Measurements from ENCODE around the gene C2orf42. TPM values are rescaled to one million over a fixed set of nuclear protein-coding genes. Genes with fewer than 3 reads are reported as not detected.
"Not testable (repeated sequence)": the region's sequence is repeated elsewhere in the genome, so short reads cannot be mapped to it uniquely, and the experiment has no call there.

Gene C2orf42
- total RNA-seq, 1 donor from 2014 or later, result 25.4 TPM

DNA sequence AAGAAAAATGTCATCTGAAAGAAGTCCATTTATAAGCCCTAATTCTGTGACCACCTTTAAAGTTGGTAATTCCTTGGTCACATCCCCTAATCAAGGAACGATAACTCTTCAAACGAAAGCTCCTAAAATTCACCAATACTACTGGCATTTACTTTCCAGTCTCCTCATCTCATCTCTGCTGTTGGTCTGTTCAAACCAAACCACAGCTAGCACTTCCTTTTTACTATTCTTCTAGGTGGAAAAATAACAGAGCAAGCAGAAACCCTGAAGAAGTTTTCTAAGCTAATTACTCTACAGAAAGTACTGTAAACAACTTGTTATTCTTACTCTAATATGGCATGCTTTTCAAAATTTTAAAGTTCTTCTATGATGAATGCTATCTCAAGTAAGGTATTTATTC, 36.0 kb upstream of the C2orf42 start:
- Mint-ChIP-seq H3K27me3 (ENCODE audit: insufficient read depth, low read depth) (no peaks in the 10 kb centered on the region), H3K4me1 (no peaks in the 10 kb centered on the region), H3K9me3 (no peaks in the 10 kb centered on the region), H3K4me3 (no peak overlapping the region), H3K36me3 (peaks cover 31% of the 10 kb centered on the region), H3K27ac (no peak overlapping the region)
- Histone ChIP-seq H3K4me1 (no peaks in the 10 kb centered on the region), H2AFZ (replicated peaks) (no peak overlapping the region), H3K9ac (no peak overlapping the region), H4K20me1 (ENCODE audit: low read depth) (peaks cover 70% of the 10 kb centered on the region), H3K27ac (peak overlapping the region; percentile 38), H3K36me3 (peaks cover 80% of the 10 kb centered on the region), H3K4me3 (no peak overlapping the region), H3K4me2 (no peak overlapping the region), H3K79me2 (ENCODE audit: low read depth) (peaks cover 90% of the 10 kb centered on the region), H3K9me3 (ENCODE audit: low read depth) (no peaks in the 10 kb centered on the region), H3K27me3 (no peaks in the 10 kb centered on the region), H3F3A (ENCODE audit: low read depth) (peaks cover 73% of the 10 kb centered on the region)
- no peak for DNase-seq (ENCODE audit: low spot score)
- TF ChIP-seq EZH2phosphoT487 (IDR thresholded peaks at IDR 0.05) (no peak), EZH2 (IDR thresholded peaks at IDR 0.05) (no peak)
- TF ChIP-seq, protein P1, sequence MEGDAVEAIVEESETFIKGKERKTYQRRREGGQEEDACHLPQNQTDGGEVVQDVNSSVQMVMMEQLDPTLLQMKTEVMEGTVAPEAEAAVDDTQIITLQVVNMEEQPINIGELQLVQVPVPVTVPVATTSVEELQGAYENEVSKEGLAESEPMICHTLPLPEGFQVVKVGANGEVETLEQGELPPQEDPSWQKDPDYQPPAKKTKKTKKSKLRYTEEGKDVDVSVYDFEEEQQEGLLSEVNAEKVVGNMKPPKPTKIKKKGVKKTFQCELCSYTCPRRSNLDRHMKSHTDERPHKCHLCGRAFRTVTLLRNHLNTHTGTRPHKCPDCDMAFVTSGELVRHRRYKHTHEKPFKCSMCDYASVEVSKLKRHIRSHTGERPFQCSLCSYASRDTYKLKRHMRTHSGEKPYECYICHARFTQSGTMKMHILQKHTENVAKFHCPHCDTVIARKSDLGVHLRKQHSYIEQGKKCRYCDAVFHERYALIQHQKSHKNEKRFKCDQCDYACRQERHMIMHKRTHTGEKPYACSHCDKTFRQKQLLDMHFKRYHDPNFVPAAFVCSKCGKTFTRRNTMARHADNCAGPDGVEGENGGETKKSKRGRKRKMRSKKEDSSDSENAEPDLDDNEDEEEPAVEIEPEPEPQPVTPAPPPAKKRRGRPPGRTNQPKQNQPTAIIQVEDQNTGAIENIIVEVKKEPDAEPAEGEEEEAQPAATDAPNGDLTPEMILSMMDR (IDR thresholded peaks at IDR 0.05), result no peak

DNA sequence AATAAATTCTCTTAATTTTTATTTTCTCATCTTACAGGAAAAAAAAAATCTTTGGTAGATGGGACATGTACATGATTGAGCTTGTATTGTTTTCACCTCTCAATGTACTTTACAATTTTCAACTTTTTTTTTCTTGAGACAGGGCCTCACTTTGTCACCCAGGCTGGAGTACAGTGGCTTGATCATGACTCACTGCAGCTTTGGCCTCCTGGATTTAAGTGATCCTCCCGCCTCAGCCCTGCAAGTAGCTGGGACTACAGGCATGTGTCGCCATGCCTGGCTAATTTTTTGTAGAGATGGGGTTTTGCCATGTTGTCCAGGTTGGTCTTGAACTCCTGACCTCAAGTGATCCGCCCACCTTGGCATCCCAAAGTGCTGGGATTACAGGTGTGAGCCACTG, 32.5 kb upstream of the C2orf42 start:
- H3K9me3 Mint-ChIP-seq; H3K9me3 ChIP-seq (ENCODE audit: low read depth); H3K4me1 ChIP-seq; H3K9ac ChIP-seq; H2AFZ ChIP-seq (replicated peaks); H3K4me3 ChIP-seq; H3K27ac Mint-ChIP-seq; H3K27me3 Mint-ChIP-seq (ENCODE audit: insufficient read depth, low read depth); H3K4me2 ChIP-seq; H3K27ac ChIP-seq; H3K4me3 Mint-ChIP-seq; H3K4me1 Mint-ChIP-seq; DNase-seq (ENCODE audit: low spot score); H3K27me3 ChIP-seq: not testable (repeated sequence)
- H3K36me3 Mint-ChIP-seq, result peaks cover 35% of the 10 kb centered on the region
- Histone ChIP-seq H3K36me3 (peaks cover 71% of the 10 kb centered on the region), H4K20me1 (ENCODE audit: low read depth) (peaks cover 39% of the 10 kb centered on the region), H3F3A (ENCODE audit: low read depth) (peaks cover 76% of the 10 kb centered on the region), H3K79me2 (ENCODE audit: low read depth) (peaks cover 70% of the 10 kb centered on the region)

DNA sequence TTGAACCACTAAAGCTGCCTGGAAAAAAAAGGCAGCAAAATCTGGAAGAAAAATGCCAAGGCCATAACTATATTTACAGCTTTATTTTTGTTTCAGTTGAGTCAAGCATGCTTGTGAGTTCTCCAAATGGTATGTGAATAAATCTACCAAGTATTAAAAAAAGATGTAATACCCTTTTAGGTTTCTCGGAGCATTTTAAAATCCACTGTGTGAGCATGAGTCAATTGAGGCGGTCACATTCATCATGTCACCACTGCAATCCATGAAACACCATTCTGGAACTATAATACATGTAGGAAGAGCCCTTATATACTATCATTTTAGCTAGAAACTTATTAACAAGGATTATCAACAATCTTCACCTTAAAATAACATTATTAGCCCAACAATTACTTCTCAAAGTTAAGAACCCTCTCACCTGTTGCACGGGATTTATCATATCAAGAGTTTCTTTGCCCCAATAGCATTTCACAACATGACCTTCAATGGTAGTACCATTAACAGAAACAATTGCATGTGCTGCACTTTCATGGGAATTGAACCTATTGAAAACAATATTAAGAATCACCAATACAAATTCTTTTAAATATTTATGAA, 24.2 kb upstream of the C2orf42 start:
- no peak overlapping the region for H3K27ac ChIP-seq
- peaks cover 15% of the 10 kb centered on the region for H3K79me2 ChIP-seq (ENCODE audit: low read depth)
- no peak overlapping the region for H3K4me3 ChIP-seq
- H3K27me3 Mint-ChIP-seq (ENCODE audit: insufficient read depth, low read depth), result no peaks in the 10 kb centered on the region
- no peaks in the 10 kb centered on the region for H3K27me3 ChIP-seq
- no peaks in the 10 kb centered on the region for H3K4me1 ChIP-seq
- H3K9me3 Mint-ChIP-seq, result no peaks in the 10 kb centered on the region
- TF ChIP-seq, protein P1 (IDR thresholded peaks at IDR 0.05), result no peak
- TF ChIP-seq EZH2 (IDR thresholded peaks at IDR 0.05) (no peak), EZH2phosphoT487 (IDR thresholded peaks at IDR 0.05) (no peak)
- no peak overlapping the region for H2AFZ ChIP-seq (replicated peaks)
- no peak for DNase-seq (ENCODE audit: low spot score)
- no peaks in the 10 kb centered on the region for H4K20me1 ChIP-seq (ENCODE audit: low read depth)
- peaks cover 31% of the 10 kb centered on the region for H3K36me3 Mint-ChIP-seq
- no peak overlapping the region for H3K9ac ChIP-seq
- no peak overlapping the region for H3K27ac Mint-ChIP-seq
- no peak overlapping the region for H3K4me3 Mint-ChIP-seq
- no peaks in the 10 kb centered on the region for H3K4me1 Mint-ChIP-seq
- no peaks in the 10 kb centered on the region for H3K9me3 ChIP-seq (ENCODE audit: low read depth)
- H3K4me2 ChIP-seq, result no peak overlapping the region
- H3K36me3 ChIP-seq, result peaks cover 33% of the 10 kb centered on the region
- H3F3A ChIP-seq (ENCODE audit: low read depth), result peaks cover 72% of the 10 kb centered on the region

DNA sequence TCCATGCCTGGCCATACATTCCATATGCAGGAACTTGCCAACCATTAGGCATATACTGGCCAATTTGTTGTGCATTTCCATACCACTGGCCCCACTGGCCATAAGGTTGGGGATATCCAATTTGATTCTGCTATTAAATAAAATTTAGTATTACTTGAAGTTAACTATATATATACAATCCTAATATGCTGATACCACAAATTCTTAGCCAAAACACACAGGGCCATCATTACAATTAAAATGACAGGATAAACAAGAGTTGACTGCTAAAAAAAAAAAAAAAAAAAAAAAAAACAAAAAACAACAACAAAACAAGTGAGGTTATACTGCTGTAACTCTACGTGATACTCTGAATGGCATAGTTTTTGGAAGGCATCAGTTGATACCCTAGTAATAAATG, 23.5 kb upstream of the C2orf42 start:
- H3K36me3 Mint-ChIP-seq, result peaks cover 28% of the 10 kb centered on the region

More for the DNA sequence above, 23.5 kb upstream of the C2orf42 start:
- Histone ChIP-seq H3K27ac (no peak overlapping the region), H3K4me1 (no peaks in the 10 kb centered on the region), H2AFZ (replicated peaks) (no peak overlapping the region), H3K9ac (no peak overlapping the region), H4K20me1 (ENCODE audit: low read depth) (no peaks in the 10 kb centered on the region), H3F3A (ENCODE audit: low read depth) (peaks cover 74% of the 10 kb centered on the region), H3K79me2 (ENCODE audit: low read depth) (peaks cover 15% of the 10 kb centered on the region), H3K9me3 (ENCODE audit: low read depth) (no peaks in the 10 kb centered on the region), H3K27me3 (no peaks in the 10 kb centered on the region), H3K36me3 (peaks cover 31% of the 10 kb centered on the region), H3K4me2 (no peak overlapping the region), H3K4me3 (no peak overlapping the region)
- TF ChIP-seq, protein P1 (IDR thresholded peaks at IDR 0.05), result no peak
- TF ChIP-seq EZH2 (IDR thresholded peaks at IDR 0.05), result no peak
- TF ChIP-seq EZH2phosphoT487 (IDR thresholded peaks at IDR 0.05), result no peak
- no peak for DNase-seq (ENCODE audit: low spot score)
- no peak overlapping the region for H3K27ac Mint-ChIP-seq
- no peak overlapping the region for H3K4me3 Mint-ChIP-seq
- H3K4me1 Mint-ChIP-seq, result no peaks in the 10 kb centered on the region
- no peaks in the 10 kb centered on the region for H3K27me3 Mint-ChIP-seq (ENCODE audit: insufficient read depth, low read depth)
- H3K9me3 Mint-ChIP-seq, result no peaks in the 10 kb centered on the region
